ENCODE data around the gene UQCC2. TPM values are rescaled to one million over a fixed set of nuclear protein-coding genes. Genes with fewer than 3 reads are reported as not detected.

UQCC2 gene
- total and polyA plus RNA-seq, 2 of the 8 experiments (the other 6 are each of a cell fraction or from before 2014, with no cell fraction given), result 52.1 to 104 TPM

GRCh38 chr6:33759887-33760629 lies 48.6 kb upstream of the UQCC2 start:
- 94% methylated on average over 9 of the region's 9 CpGs; no CpG with 5 or more reads in 1 of the 2 experiments for WGBS, 2 experiments (ENCODE audit: extremely low coverage in 1 of 2, insufficient coverage in 1 of 2, insufficient read length in 1 of 2, insufficient replicate concordance in 2 of 2, low coverage in 1 of 2, low lambda C conversion rate in 2 of 2, missing lambda C conversion rate in 1 of 2)
- no peak overlapping the region for H3K18ac ChIP-seq (ENCODE audit: extremely low read depth, low read length)
- peak overlapping the region; percentile 90; the same call in 1 of the 2 replicates for H2BK20ac ChIP-seq (ENCODE audit: low read length)
- ChIA-PET POLR2A (ENCODE audit: partially characterized antibody) (interaction anchor here (1.3 to 2.5 kb wide), 3 partner anchors 8 to 49 kb away, joined by 3 to 10 read pairs (median 4); partner anchors contain the start of gene UQCC2), CTCF (ENCODE audit: partially characterized antibody) (interaction anchor here (0.6 to 12.1 kb wide), 19 partner anchors 12 to 395 kb away, joined by 3 to 171 read pairs (median 4); partner anchors contain the start of genes IP6K3 and UQCC2)
- no peak overlapping the region for H4K5ac ChIP-seq (ENCODE audit: insufficient read length, low read depth, low read length)
- no peak overlapping the region for H3K56ac ChIP-seq (replicated peaks; ENCODE audit: insufficient read length, low read depth, low read length)
- H3K14ac ChIP-seq (ENCODE audit: insufficient read length), result no peak overlapping the region
- no peak for DNase-seq (ENCODE audit: low read depth in 1 of 2, low spot score in 2 of 2)
- H4K91ac ChIP-seq (replicated peaks; ENCODE audit: insufficient read length, low read length), result no peak overlapping the region
- H3K79me1 ChIP-seq (ENCODE audit: low read depth, low read length), result no peaks in the 10 kb centered on the region
- peak overlapping the region; percentile 92; the same call in 1 of the 2 replicates for H2BK15ac ChIP-seq (ENCODE audit: low read length)
- no peaks in the 10 kb centered on the region for H3K36me3 ChIP-seq (ENCODE audit: control insufficient read depth in 2 of 4, insufficient read depth in 4 of 4, low read length in 3 of 4)
- H3K79me2 ChIP-seq (ENCODE audit: control insufficient read depth in 1 of 2, insufficient read depth in 2 of 2, low read length in 2 of 2), result no peaks in the 10 kb centered on the region
- H3K23ac ChIP-seq (ENCODE audit: insufficient read length), result no peak overlapping the region
- no peak overlapping the region for H2BK12ac ChIP-seq (ENCODE audit: low read depth, low read length)
- no peak overlapping the region for H3K4me3 ChIP-seq (ENCODE audit: extremely low read depth in 1 of 4, insufficient read depth in 2 of 4, low read depth in 3 of 4, low read length in 4 of 4)
- no peak for FAIRE-seq
- H3K4me1 ChIP-seq (replicated peaks in 1 of 4; ENCODE audit: control insufficient read depth in 3 of 4, insufficient read depth in 4 of 4, low read length in 3 of 4), result peaks cover 0 to 4% (median 2%) of the 10 kb centered on the region in 4 experiments; a peak in 3 of 7 replicates
- no peak overlapping the region for H2BK5ac ChIP-seq (ENCODE audit: low read depth, low read length)
- H2AFZ ChIP-seq (ENCODE audit: low read length), result no peak overlapping the region
- no peak overlapping the region for H3K4ac ChIP-seq (replicated peaks; ENCODE audit: insufficient read length, low read depth, low read length)
- no peaks in the 10 kb centered on the region for H3K9me3 ChIP-seq (ENCODE audit: insufficient read depth in 2 of 2, low read depth in 1 of 2, low read length in 1 of 2)
- H2BK120ac ChIP-seq (replicated peaks; ENCODE audit: low read depth, low read length), result no peak overlapping the region
- no peak overlapping the region for H3K4me2 ChIP-seq (ENCODE audit: insufficient read depth in 1 of 2, low read depth in 2 of 2, low read length in 2 of 2)
- H3K27me3 ChIP-seq (replicated peaks in 1 of 4; ENCODE audit: control insufficient read depth in 3 of 4, extremely low read depth in 1 of 4, insufficient read depth in 3 of 4, low read length in 3 of 4), result no peaks in the 10 kb centered on the region
- H3K9ac ChIP-seq (replicated peaks in 1 of 4; ENCODE audit: extremely low read depth in 1 of 4, low read depth in 3 of 4, low read length in 3 of 4), result no peak overlapping the region
- no peak overlapping the region for H2AK5ac ChIP-seq (ENCODE audit: low read depth, low read length)
- no peaks in the 10 kb centered on the region for H4K20me1 ChIP-seq (replicated peaks in 1 of 2; ENCODE audit: control insufficient read depth in 1 of 2, insufficient read depth in 2 of 2, low read length in 2 of 2)
- no peak overlapping the region for H4K8ac ChIP-seq (ENCODE audit: extremely low read depth, insufficient read depth, low read length)
- no peak overlapping the region for H3K27ac ChIP-seq (ENCODE audit: low read depth, low read length)
- H3K23me2 ChIP-seq (ENCODE audit: low read depth, low read length), result no peaks in the 10 kb centered on the region
- TF ChIP-seq TAF1 (IDR thresholded peaks at IDR 0.05; ENCODE audit: low read depth, low read length) (no peak), TBP (IDR thresholded peaks at IDR 0.05; ENCODE audit: low read depth, low read length) (no peak), POLR2AphosphoS5 (IDR thresholded peaks at IDR 0.05; ENCODE audit: low read depth, low read length) (no peak), SIRT6 (IDR thresholded peaks at IDR 0.05; ENCODE audit: low read length) (no peak), CBX5 (IDR thresholded peaks at IDR 0.05; ENCODE audit: low read depth, low read length) (no peak)
